ENCODE data around the gene DUSP28.

DUSP28 gene

DNA sequence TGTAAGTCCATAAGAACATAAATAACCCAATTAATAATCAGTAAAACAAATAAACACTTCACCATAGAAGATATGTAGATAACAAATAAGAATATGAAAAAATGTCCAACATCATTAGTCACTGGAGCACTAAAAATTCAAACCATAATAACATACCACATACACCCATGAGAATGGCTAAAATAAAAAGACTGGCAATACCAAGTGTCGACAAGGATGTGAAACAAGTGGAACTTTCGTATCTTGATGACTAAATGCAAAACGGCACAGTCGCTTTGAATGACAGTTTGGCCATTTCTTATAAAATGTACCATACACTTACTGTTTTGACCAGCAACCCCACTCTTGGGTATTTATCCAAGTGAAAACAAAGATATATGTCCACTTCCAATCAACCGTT lies 29.1 kb upstream of the DUSP28 start:
- TF ChIP-seq EP300 (IDR thresholded peaks at IDR 0.05; ENCODE audit: borderline replicate concordance): no peak
- no peak for TF ChIP-seq REST (IDR thresholded peaks at IDR 0.05; ENCODE audit: low read depth)
- no peak for TF ChIP-seq ZBTB7A (IDR thresholded peaks at IDR 0.05; ENCODE audit: low read depth)
- TF ChIP-seq EGR1 (IDR thresholded peaks at IDR 0.05): no peak
- no peak for TF ChIP-seq CREB1 (IDR thresholded peaks at IDR 0.05; ENCODE audit: low read depth)
- no peak for TF ChIP-seq NFIC (IDR thresholded peaks at IDR 0.05)
- TF ChIP-seq TEAD4 (IDR thresholded peaks at IDR 0.05): no peak
- no peak for TF ChIP-seq CEBPB (IDR thresholded peaks at IDR 0.05)
- no peak for TF ChIP-seq USF1 (IDR thresholded peaks at IDR 0.05)
- no peak for TF ChIP-seq FOXM1 (IDR thresholded peaks at IDR 0.05; ENCODE audit: borderline replicate concordance, low read depth)
- no peak for TF ChIP-seq RAD21 (IDR thresholded peaks at IDR 0.05; ENCODE audit: low read depth)
- no peak for TF ChIP-seq MAX (IDR thresholded peaks at IDR 0.05)
- TF ChIP-seq YY1 (IDR thresholded peaks at IDR 0.05; ENCODE audit: low read depth): no peak
- no peak for TF ChIP-seq TAF1 (IDR thresholded peaks at IDR 0.05; ENCODE audit: low read depth)
- TF ChIP-seq TCF12 (IDR thresholded peaks at IDR 0.05; ENCODE audit: low read depth): no peak

DNA sequence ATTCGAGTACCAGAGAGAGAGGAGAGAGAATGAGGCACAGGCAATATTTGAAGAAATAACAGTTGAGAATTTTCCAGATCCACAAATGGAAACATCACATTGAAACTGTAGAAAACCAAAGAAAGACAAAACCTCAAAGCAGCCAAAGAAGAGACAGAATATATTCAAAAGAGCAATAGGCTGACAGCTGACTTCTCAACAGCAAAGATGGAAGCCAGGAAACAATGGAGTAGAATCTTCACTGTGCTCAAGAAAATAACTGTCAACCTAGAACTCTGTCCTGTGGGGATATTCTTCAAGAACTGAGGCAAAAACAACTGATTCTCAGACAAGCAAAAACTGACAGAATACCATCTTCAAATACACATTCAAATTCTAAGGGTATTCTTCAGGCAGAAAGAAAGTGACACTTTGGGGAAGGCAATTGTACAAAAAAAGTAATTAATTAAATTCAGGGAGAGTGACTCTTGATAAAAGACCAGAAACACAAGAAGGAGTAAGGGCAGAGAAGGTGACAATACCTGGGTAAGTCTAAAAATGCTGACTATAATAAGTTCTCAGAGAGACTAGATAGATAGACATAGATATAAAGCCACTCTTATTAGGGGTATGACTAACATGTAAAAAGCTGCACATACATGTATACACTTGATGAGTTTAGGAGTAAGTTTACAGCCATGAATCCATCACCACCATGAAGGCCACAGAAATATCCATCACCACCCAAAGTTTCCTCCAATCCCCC lies 28.0 kb upstream of the DUSP28 start:
- TF ChIP-seq TAF1 (IDR thresholded peaks at IDR 0.05; ENCODE audit: low read depth) (no peak), TCF12 (IDR thresholded peaks at IDR 0.05; ENCODE audit: low read depth) (no peak), MAX (IDR thresholded peaks at IDR 0.05) (no peak), REST (IDR thresholded peaks at IDR 0.05; ENCODE audit: low read depth) (no peak), TEAD4 (IDR thresholded peaks at IDR 0.05) (no peak), EGR1 (IDR thresholded peaks at IDR 0.05) (no peak), RAD21 (IDR thresholded peaks at IDR 0.05; ENCODE audit: low read depth) (no peak), ZBTB7A (IDR thresholded peaks at IDR 0.05; ENCODE audit: low read depth) (no peak), NFIC (IDR thresholded peaks at IDR 0.05) (no peak), USF1 (IDR thresholded peaks at IDR 0.05) (no peak), CREB1 (IDR thresholded peaks at IDR 0.05; ENCODE audit: low read depth) (no peak), CEBPB (IDR thresholded peaks at IDR 0.05) (no peak), YY1 (IDR thresholded peaks at IDR 0.05; ENCODE audit: low read depth) (no peak), EP300 (IDR thresholded peaks at IDR 0.05; ENCODE audit: borderline replicate concordance) (no peak), FOXM1 (IDR thresholded peaks at IDR 0.05; ENCODE audit: borderline replicate concordance, low read depth) (no peak)

DNA sequence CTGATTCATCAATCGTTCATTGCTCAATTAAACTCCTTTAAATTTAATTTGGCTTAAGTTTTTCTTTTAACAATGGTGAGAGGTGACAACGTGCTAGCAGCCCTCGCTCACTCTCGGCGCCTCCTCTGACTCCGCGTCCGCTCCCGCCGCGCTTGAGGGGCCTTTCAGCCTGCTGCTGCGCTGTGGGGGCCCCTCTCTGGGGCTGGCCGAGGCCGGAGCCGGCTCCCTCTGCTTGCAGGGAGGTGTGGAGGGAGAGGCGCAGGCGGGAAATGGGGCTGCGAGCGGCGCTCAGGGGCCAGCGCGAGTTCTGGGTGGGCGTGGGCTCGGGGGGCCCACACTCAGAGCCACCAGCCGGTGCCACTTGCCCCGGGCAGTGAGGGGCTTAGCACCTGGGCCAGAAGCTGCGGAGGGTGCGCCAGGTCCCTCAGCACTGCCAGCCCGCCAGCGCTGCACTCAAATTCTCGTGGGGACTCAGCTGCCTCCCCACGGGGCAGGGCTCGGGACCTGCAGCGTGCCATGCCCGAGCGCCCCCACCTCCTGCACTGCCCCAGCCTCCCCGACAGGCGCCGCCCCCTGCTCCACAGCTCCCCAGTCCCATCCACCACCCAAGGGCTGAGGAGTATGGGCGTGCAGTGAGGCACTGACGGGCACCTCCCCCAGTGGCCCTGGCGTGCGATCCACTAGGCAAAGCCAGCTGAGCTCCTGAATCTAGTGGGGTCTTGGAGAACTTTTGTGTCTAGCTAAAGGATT lies 22.0 kb upstream of the DUSP28 start:
- TF ChIP-seq EGR1 (IDR thresholded peaks at IDR 0.05) (no peak), CEBPB (IDR thresholded peaks at IDR 0.05) (no peak), USF1 (IDR thresholded peaks at IDR 0.05) (no peak), TCF12 (IDR thresholded peaks at IDR 0.05; ENCODE audit: low read depth) (no peak), CREB1 (IDR thresholded peaks at IDR 0.05; ENCODE audit: low read depth) (no peak), TEAD4 (IDR thresholded peaks at IDR 0.05) (no peak), FOXM1 (IDR thresholded peaks at IDR 0.05; ENCODE audit: borderline replicate concordance, low read depth) (no peak), ZBTB7A (IDR thresholded peaks at IDR 0.05; ENCODE audit: low read depth) (no peak), NFIC (IDR thresholded peaks at IDR 0.05) (no peak), MAX (IDR thresholded peaks at IDR 0.05) (no peak), YY1 (IDR thresholded peaks at IDR 0.05; ENCODE audit: low read depth) (no peak), EP300 (IDR thresholded peaks at IDR 0.05; ENCODE audit: borderline replicate concordance) (no peak), REST (IDR thresholded peaks at IDR 0.05; ENCODE audit: low read depth) (no peak), RAD21 (IDR thresholded peaks at IDR 0.05; ENCODE audit: low read depth) (no peak), TAF1 (IDR thresholded peaks at IDR 0.05; ENCODE audit: low read depth) (no peak)
